Fibroblast of pulmonary artery (primary cell): ENCODE results near the gene PTPRT.

Source experiments
- DNase-seq: peaks from one replicate; pipeline ENCODE4 v3.0.0-alpha.2; 2010; ENCODE audit warnings: low read depth
- H3K4me3 ChIP-seq: replicated peaks from 2 replicates; pipeline ENCODE4 v1.5.1; 2011; ENCODE audit warnings: low read depth, mild to moderate bottlenecking, control low read depth, low read length, moderate library complexity
- TF ChIP-seq, protein P1 (sequence below): IDR thresholded peaks from 2 replicates; pipeline ENCODE4 v1.5.1; 2011; ENCODE audit warnings: mild to moderate bottlenecking, control low read depth, low read length, inconsistent platforms; ENCODE audit errors: missing control alignments

PTPRT gene

GRCh38 chr20:42972591-42972990 lies 217.1 kb downstream of the PTPRT start:
- TF ChIP-seq, protein P1, sequence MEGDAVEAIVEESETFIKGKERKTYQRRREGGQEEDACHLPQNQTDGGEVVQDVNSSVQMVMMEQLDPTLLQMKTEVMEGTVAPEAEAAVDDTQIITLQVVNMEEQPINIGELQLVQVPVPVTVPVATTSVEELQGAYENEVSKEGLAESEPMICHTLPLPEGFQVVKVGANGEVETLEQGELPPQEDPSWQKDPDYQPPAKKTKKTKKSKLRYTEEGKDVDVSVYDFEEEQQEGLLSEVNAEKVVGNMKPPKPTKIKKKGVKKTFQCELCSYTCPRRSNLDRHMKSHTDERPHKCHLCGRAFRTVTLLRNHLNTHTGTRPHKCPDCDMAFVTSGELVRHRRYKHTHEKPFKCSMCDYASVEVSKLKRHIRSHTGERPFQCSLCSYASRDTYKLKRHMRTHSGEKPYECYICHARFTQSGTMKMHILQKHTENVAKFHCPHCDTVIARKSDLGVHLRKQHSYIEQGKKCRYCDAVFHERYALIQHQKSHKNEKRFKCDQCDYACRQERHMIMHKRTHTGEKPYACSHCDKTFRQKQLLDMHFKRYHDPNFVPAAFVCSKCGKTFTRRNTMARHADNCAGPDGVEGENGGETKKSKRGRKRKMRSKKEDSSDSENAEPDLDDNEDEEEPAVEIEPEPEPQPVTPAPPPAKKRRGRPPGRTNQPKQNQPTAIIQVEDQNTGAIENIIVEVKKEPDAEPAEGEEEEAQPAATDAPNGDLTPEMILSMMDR: no peak
- H3K4me3 ChIP-seq: no peak overlapping the region
- no peak for DNase-seq

GRCh38 chr20:42968746-42969145 lies 221.0 kb downstream of the PTPRT start:
- no peak overlapping the region for H3K4me3 ChIP-seq
- TF ChIP-seq, protein P1: no peak
- no peak for DNase-seq

DNA sequence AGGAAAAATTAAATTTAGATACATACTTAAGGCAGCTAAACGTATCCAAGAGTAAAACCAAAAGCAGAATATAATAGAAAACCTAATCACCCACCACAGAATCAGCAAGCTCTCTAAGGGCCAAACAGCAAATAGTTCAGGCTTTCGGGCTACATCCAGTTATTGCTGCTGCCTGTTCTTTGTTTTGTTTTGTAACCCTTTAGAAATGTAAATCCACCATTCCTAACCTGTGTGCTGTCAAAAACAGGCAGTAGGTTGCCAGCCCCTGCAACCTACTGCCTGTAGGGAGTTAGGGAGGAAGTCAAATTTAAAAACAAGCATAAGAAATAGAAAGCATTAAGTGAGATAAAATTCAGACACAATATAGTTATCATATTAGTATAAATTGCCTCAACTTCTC lies 225.9 kb downstream of the PTPRT start:
- no peak overlapping the region for H3K4me3 ChIP-seq
- no peak for DNase-seq
- TF ChIP-seq, protein P1: no peak

DNA sequence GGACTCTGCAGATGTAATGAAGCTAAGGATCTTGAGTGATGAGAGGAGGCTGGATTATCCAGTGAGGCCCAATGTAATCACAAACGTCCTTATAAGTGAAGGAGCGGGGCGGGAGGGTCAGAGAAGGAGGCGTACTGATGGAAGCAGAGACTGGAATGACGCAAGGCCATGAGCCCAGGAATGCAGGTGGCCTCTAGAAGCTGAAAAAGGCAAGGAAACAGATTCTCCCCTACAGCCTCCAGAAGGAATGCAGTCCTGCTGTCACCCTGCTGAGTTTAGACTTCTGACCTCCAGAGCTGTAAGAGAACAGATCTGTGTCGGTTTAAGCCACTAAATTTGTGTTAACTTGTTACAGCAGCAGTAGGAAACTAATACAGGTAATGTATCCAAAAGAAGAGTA lies 227.9 kb downstream of the PTPRT start:
- no peak for DNase-seq
- TF ChIP-seq, protein P1: no peak
- H3K4me3 ChIP-seq: no peak overlapping the region

DNA sequence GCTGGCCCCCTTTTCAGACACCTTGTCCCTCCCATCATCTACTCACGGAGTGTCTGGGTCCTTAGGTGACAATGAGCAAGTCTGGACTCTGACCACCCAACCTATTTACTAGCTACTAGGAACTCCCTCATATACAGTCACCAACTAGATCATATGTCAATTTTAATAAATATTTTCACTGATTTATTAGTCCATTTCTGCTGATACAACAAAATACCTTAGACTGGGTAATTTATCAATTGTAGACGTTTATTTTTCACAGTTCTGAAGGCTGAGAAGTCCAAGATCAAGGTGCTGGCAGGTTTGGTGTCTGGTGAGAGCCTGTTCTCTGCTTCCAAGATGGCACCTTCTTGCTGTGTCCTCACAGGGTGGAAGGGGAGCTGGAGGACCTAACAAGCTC lies 229.7 kb downstream of the PTPRT start:
- TF ChIP-seq, protein P1: no peak
- H3K4me3 ChIP-seq: no peak overlapping the region
- no peak for DNase-seq

DNA sequence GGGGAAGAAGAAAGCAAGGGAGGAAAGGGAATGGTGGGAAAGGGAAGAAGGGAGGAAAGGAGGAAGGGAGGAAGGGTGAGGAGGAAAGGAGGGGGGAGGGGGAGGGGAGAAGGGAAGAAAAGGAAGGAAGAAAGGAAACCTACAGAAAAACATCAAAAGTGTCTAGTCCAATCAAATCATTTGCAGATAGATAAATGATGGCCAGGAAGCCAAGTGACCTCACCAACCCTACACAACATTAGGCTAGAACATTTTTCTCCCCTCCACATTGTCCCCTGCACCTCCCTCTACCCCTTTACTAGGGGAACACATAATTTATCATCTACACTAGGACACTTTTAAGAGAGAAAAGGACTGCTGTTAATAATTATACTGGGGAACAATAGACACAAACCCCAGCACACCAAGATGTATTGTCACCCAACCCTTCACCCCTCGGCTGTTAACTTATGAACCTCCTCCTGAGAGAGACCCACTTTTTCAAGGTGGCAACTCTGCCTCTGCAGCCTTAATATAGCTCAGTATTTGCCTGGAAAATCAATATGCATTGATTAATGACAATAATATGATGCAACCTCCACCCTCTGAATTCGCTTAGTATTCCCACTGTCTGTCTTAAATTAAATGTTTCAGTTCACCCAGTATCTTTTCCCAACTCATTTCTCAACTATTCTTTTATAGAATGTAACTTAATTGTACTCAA lies 231.2 kb downstream of the PTPRT start:
- TF ChIP-seq, protein P1: no peak
- DNase-seq: no peak

GRCh38 chr20:42957704-42958095 lies 232.0 kb downstream of the PTPRT start:
- no peak overlapping the region for H3K4me3 ChIP-seq
- TF ChIP-seq, protein P1: no peak
- no peak for DNase-seq

More for the DNA sequence above, 231.2 kb downstream of the PTPRT start:
- no peak overlapping the region for H3K4me3 ChIP-seq
